ENCODE data around the gene DEFB121. TPM values are rescaled to one million over a fixed set of nuclear protein-coding genes. Genes with fewer than 3 reads are reported as not detected.

DEFB121 gene
- total and polyA plus RNA-seq, 9 of the 15 experiments (the other 6 are each of a cell fraction or from before 2014, with no cell fraction given) = not detected

GRCh38 chr20:31440012-31440659 is 34.1 kb upstream of the DEFB121 start, which contains the start of gene DEFB123:
DEFB123 (plus strand) TSS chr20:31440632; CDS start chr20:31440699, 67 bp downstream.
- Histone ChIP-seq H3K4me3 (no peak within 1 kb of the TSS), H2AFZ (ENCODE audit: low read depth, low read length) (peak within 1 kb of the TSS; percentile 62; the same call in 1 of the 2 replicates), H3K36me3 (ENCODE audit: control insufficient read depth, insufficient read depth, low read length) (no peaks in the 10 kb centered on the region), H3K4me1 (replicated peaks in 1 of 2; ENCODE audit: control insufficient read depth in 2 of 2, insufficient read depth in 2 of 2, low read length in 2 of 2) (no peaks in the 10 kb centered on the region; a peak in 3 of 5 replicates), H3K4me2 (ENCODE audit: insufficient read depth, low read length) (peak within 1 kb of the TSS; percentile 49; the same call in 1 of the 2 replicates), H3K9ac (ENCODE audit: insufficient read depth in 1 of 2, low read depth in 2 of 2, low read length in 2 of 2) (0 out of 4 replicates have a peak within 1 kb of the TSS, but pooled peaks of 1 of the 2 experiments have one; percentile 13), H3K9me1 (ENCODE audit: control insufficient read depth, insufficient read depth, low read length) (no peaks in the 10 kb centered on the region), H3K9me3 (replicated peaks; ENCODE audit: control insufficient read depth, insufficient read depth, low read depth, low read length) (no peaks in the 10 kb centered on the region), H3K79me2 (ENCODE audit: control insufficient read depth, insufficient read depth, low read length) (no peaks in the 10 kb centered on the region), H3K27me3 (ENCODE audit: control insufficient read depth in 2 of 2, insufficient read depth in 2 of 2, low read length in 2 of 2) (peaks cover 0 to 11% of the 10 kb centered on the region in 2 experiments; a peak in 3 of 5 replicates), H4K20me1 (replicated peaks; ENCODE audit: control insufficient read depth, insufficient read depth, low read length) (no peaks in the 10 kb centered on the region), H3K27ac (ENCODE audit: extremely low read depth, low read depth, low read length) (no peak within 1 kb of the TSS)
- ChIA-PET CTCF (ENCODE audit: low intra/inter-chr PET ratio) (no interaction called here), POLR2A (interaction anchor here (1.2 kb wide), 1 partner anchor 56 kb away, joined by 3 read pairs; no protein-coding TSS in a partner anchor)
- intact Hi-C loops (cut with micrococcal nuclease) = no loop called here
- ATAC-seq (peak; percentile 85), DNase-seq (ENCODE audit: extremely low read depth in 1 of 4, low spot score in 3 of 4) (peak; percentile 24 to 35 (median 32)), FAIRE-seq (peak; percentile 52)
- TF ChIP-seq CTCFL (IDR thresholded peaks at IDR 0.05; ENCODE audit: borderline replicate concordance, insufficient read depth, low read depth, low read length, poor library complexity, severe bottlenecking) = peak; percentile 80
- TF ChIP-seq ESRRA (IDR thresholded peaks at IDR 0.05; ENCODE audit: borderline replicate concordance, low read depth) = 0 out of 2 replicates have a peak, but pooled peaks have one; percentile 39
- TF ChIP-seq FOXK1 (CRISPR knock-in tag; IDR thresholded peaks at IDR 0.05; ENCODE audit: borderline replicate concordance) = no peak
- TF ChIP-seq NR2C2 (CRISPR knock-in tag; IDR thresholded peaks at IDR 0.05) = no peak
- TF ChIP-seq NR2C2 (tag; IDR thresholded peaks at IDR 0.05) = no peak
- TF ChIP-seq ETV1 (tag; conservative IDR thresholded peaks at IDR 0.05; ENCODE audit: low read depth) = peak; percentile 41; the same call in 1 of the 2 replicates
- TF ChIP-seq CBX5 (IDR thresholded peaks at IDR 0.05; ENCODE audit: borderline replicate concordance, low read depth) = no peak
- TF ChIP-seq, protein P1, sequence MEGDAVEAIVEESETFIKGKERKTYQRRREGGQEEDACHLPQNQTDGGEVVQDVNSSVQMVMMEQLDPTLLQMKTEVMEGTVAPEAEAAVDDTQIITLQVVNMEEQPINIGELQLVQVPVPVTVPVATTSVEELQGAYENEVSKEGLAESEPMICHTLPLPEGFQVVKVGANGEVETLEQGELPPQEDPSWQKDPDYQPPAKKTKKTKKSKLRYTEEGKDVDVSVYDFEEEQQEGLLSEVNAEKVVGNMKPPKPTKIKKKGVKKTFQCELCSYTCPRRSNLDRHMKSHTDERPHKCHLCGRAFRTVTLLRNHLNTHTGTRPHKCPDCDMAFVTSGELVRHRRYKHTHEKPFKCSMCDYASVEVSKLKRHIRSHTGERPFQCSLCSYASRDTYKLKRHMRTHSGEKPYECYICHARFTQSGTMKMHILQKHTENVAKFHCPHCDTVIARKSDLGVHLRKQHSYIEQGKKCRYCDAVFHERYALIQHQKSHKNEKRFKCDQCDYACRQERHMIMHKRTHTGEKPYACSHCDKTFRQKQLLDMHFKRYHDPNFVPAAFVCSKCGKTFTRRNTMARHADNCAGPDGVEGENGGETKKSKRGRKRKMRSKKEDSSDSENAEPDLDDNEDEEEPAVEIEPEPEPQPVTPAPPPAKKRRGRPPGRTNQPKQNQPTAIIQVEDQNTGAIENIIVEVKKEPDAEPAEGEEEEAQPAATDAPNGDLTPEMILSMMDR (IDR thresholded peaks at IDR 0.05 in 2 of 3, conservative IDR thresholded peaks at IDR 0.05 in 1 of 3; ENCODE audit: insufficient read depth in 2 of 3, low read depth in 1 of 3, low read length in 3 of 3) = peak; percentile 60 to 77 (median 66)
- TF ChIP-seq RAD21 (CRISPR knock-in tag; conservative IDR thresholded peaks at IDR 0.05 in 1 of 2, IDR thresholded peaks at IDR 0.05 in 1 of 2) = peak in 1 of 2 experiments; percentile 10; a peak in 1 of 4 replicates
- TF ChIP-seq PKNOX1 (IDR thresholded peaks at IDR 0.05) = peak; percentile 57
- TF ChIP-seq LCOR (CRISPR knock-in tag; IDR thresholded peaks at IDR 0.05) = no peak
- 11% methylated on average over 16 of the region's 16 CpGs for WGBS (ENCODE audit: insufficient coverage, low coverage, missing lambda C conversion rate)
- in situ Hi-C loops (cut with MboI) = no loop called here
- no TSS peak for BruUV-seq (replicated peaks)
